ELF-1 (cell line): Measurements from ENCODE around the gene STK32B.
"Not testable (repeated sequence)": the region's sequence is repeated elsewhere in the genome, so short reads cannot be mapped to it uniquely, and the experiment has no call there.

Source experiments
- DNase-seq: peaks from one replicate; pipeline ENCODE4 v3.0.0-alpha.2; 2016; ENCODE audit warnings: low read depth, low spot score

STK32B gene

GRCh38 chr4:5260121-5260520 is 208.8 kb downstream of the STK32B start:
- DNase-seq: no peak

DNA sequence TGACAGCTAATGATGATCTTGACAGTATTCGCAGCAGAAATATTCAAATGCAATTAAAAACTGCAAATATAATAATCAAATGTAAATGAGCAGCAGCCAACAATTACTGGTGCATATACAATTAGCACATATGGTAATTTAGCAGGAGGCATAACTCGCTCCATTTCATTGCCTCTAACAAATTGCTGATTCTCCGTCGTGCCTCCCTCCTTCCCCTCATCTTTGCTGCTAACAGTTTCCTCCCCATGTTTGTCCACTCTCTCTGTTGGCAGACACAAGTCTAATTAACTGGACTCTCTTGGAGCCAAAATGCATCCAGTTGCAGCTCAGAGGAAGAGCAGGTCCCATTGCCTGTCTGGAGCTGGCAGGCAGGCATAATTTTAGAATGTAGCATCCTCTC is 210.6 kb downstream of the STK32B start:
- no peak for DNase-seq

- DNase-seq: no peak
These were observed 215.7 kb downstream of the STK32B start for GRCh38 chr4:5266991-5267390.

DNA sequence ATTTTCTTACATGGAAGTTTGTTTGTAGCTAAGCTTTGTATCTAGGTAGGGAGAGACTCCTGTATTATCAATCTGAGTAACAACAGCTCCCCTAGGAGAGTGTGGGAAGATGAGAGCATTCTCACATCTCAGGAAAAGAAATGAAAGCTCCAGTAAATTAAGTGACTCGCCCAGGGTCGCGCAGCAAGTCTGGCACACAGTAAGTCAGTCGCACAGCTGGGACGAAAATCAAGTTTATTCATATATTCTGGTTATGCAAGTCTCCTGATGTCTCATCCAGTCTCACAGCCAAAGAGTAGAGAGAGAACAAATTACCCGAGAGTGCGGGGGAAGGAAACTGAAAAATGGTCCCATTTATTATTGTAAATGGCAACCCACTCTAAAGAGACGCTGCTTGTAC is 216.1 kb downstream of the STK32B start:
- DNase-seq: no peak

- no peak for DNase-seq
These were observed 225.3 kb downstream of the STK32B start for GRCh38 chr4:5276475-5277075.

DNA sequence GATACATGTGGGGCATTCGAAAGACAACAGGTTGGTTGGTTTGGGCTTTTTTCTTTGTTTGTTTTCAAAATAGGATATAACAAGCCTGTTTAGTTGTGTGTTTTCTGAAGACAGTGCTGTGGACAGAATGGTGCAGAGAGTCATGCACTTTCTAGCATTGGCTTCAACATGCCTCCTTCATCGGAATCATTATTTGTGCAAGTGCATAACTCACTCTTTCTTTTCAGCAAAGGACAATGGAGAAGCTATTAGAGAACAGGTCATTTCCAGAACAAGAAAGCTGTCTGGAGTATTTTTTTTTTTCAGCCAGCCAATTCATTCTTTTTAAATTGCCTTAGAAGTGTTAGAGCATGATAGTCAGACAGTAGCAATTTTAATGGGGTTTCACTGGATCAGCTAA is 225.8 kb downstream of the STK32B start:
- no peak for DNase-seq

DNA sequence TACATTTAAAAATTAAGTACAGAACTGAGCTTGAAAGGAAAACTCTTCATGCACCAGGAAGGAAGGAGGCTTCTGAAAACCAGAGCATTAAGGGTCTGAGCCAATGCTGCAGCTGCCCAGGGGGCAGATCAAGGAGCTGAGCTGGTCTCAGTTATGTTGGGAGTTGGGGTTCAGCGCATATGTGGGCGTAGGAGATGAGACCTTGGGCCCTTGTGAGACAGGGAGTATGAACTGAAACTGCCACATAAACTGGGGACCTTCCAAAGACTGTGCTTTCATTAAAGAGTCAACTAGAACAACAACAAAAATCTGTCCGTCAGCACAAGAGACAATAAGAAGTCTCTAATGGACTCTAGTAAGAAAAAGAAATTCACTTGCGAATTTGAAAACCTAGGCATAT is 226.9 kb downstream of the STK32B start:
- no peak for DNase-seq

DNA sequence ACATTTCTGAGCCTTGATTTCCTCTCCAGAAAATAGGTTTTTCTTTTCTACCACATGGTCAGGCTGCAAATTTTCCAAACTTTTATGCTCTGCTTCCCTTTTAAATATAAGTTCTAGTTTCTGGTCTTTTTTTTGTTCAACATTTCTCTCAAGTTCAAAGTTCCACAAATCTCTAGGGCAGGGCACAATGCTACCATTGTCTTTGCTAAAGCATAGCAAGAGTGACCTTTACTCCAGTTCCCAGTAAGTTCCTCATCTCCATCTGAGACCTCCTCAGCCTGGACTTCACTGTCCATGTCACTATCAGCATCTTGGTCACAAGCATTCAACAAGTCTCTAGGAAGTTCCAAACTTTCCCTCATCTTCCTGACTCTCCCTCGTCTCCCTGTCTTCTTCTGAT is 228.8 kb downstream of the STK32B start:
- DNase-seq: not testable (repeated sequence)

DNA sequence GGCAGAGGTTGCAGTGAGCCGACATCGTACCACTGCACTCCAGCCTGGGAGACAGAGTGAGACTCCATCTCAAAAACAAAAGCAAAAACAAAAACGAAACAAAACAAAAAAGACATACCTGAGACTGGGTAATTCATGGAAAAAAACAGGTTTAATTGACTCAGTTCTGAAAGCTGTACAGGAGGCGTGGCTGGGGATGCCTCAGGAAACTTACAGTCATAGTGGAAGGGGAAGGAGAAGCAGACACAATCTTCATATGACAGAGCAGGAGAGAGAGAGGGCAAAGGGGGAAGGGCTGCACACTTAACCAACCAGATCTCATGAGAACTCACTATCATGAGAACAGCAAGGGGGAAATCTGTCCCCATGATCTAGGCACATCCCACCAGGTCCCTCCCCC is 229.5 kb downstream of the STK32B start:
- no peak for DNase-seq

DNA sequence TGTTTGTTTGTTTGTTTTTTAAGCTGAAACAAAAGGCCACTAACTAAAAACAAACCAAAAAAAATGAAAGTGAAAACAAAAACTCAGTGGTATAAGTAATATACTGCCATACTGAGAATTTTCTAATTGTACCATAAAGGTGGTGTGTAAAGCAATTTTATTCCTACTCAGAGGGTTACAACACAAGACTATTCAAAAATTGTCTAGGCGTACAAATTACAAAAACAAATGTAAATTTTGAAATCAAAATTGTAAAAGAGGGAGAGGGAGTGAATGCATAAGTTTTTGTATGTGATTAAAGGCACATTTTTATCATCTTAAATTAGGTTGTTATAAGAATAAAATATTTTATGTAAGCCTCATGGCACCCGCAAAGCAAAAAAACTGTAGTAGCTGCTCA is 232.6 kb downstream of the STK32B start:
- DNase-seq: no peak

GRCh38 chr4:5284517-5284916 is 233.2 kb downstream of the STK32B start:
- DNase-seq: no peak

DNA sequence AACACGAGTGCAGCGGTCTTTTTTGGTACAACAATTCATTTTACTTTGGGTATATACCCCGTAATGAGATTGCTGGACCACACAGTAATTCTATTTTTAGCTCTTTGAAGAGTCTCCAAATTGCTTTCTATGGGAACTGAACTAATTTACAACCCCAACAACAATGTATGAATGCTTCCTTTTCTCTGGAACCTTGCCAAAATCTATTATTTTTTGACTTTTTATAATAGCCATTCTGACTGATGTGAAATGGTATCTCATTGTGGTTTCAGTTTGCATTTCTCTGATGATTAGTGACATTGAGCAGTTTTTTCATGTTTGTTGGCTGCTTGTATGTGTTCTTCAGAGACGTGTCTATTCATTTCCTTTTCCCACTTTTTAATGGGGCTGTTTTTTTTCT is 240.8 kb downstream of the STK32B start:
- DNase-seq: no peak

GRCh38 chr4:5298000-5298787 is 246.9 kb downstream of the STK32B start:
- DNase-seq: not testable (repeated sequence)

DNA sequence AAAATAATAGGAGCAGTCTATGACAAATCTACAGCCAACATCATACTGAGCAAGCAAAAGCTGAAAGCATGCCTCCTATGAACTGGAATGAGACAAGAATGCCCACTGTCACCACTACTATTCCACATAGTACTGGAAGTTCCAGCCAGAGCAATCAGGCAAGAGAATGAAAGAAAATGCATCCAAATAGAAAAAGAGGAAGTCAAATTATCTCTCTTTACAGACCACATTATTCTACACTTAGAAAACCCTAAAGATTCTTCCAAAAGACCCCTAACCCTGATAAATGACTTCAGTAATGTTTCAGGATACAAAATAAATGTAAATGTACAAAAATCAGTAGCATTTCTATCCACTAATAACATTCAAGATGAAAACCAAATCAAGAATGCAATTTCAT is 249.0 kb downstream of the STK32B start:
- DNase-seq: no peak

GRCh38 chr4:5307928-5308327 is 256.6 kb downstream of the STK32B start:
- no peak for DNase-seq

DNA sequence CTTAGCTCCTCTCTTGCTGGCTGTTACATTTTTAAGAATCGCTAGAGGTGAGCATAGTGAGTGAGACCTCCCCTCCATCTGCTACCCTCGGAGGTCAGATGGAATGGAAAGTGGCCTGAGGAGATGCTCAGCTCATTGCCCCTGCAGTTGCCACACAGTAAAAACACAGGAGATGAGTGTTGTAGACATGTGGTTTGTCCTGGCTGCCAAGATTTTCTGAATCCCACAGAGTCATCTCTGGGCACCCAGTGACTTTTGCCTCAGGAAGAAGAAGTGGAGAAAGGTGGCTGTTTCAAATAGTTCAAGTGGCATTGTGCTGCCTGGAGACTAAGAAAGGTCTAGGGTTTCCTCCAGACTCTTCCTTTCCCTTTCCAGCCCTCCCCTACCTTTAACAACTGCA is 271.0 kb downstream of the STK32B start:
- no peak for DNase-seq

DNA sequence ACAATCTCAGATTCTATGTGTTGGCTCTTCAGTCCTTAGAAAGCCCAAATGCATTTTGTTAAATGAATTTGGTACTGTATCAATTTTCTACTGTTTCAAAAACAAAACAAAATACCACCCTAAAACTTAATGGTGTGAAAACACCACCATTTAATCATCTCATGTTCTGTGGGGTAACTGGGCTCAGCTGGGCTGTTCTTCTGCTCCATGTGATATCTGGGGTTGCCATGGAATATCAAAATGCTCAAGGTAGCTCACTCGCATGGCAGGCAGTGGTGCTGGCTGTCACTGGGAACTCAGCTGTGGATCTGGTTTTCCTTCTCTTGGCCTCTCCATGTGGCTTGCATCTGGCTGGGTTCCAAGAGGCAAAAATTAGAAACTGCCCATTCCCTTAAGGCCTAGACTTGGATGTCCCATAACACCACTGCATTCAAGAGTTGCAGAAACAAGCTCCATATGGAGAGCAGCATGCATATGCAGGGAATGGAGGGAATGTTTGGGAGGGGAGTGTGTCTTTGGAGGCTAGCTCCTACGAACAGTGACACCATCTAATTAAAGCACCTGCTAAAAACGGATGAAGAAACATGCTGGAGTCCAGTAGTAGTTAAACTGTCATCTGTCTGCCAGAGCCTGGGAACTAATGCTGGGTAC is 279.2 kb downstream of the STK32B start:
- no peak for DNase-seq

DNA sequence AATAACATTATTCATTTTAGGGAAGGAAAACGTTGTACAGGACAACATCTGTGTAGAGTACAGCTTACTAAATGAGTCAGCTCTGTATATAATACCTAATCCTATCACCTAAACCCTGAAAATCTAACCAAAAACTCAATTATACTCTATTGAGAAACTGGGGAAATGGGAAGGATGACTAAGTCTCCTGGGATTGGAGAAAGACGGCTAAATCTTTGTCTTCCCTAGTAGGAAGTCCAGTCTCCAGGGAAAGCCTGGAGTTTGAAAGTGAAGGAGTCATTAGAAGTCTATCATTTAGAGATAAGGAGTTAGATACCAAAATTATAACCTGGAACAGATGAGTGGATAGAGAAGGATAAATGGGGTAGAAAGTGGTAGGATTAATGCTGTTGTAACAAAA is 286.5 kb downstream of the STK32B start:
- no peak for DNase-seq

GRCh38 chr4:5338531-5338930 is 287.3 kb downstream of the STK32B start:
- no peak for DNase-seq

- DNase-seq: no peak
These were observed 289.7 kb downstream of the STK32B start for GRCh38 chr4:5340991-5341451.

DNA sequence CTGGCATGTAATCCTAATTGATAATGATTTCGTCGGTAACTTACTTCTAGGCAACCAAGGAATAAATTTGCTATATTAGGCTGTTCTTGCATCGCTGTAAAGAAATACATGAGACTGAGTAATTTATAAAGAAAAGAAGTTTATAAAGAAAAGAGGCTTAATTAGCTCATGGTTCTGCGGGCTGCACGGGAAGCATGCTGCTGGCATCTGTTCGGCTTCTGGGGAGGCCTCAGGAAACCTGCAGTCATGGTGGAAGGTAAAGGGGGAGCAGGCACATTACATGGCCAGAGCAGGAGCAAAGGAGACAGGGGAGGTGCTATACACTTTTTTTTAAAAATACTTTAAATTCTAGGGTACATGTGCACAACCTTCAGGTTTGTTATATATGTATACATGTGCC is 290.2 kb downstream of the STK32B start:
- DNase-seq: no peak

- no peak for DNase-seq
These were observed 304.6 kb downstream of the STK32B start for GRCh38 chr4:5355846-5356245.

GRCh38 chr4:5357870-5358269 is 306.6 kb downstream of the STK32B start:
- no peak for DNase-seq
